Coronary artery (tissue), 2 donors: ENCODE measurements around the gene DDX3X.

Experiments
- DNase-seq: peaks from one replicate; pipeline ENCODE4 v3.0.0-alpha.2; 2017; ENCODE audit warnings: low spot score
- H3K27ac ChIP-seq, 2 donors: fragments of 200-600 bp; sonication (generic); one replicate each; pipeline ENCODE4 v1.5.1; 2016 to 2019
- H3K4me3 ChIP-seq: fragments of 200-600 bp; sonication (generic); 2 replicates; pipeline ENCODE4 v1.5.1; 2016; ENCODE audit warnings: mild to moderate bottlenecking, moderate library complexity
- TF ChIP-seq, protein P1 (sequence below): fragments of 200-600 bp; sonication (generic); IDR thresholded peaks from one replicate; pipeline ENCODE4 v1.5.1; 2019; ENCODE audit warnings: antibody characterized with exemption

Gene DDX3X

DNA sequence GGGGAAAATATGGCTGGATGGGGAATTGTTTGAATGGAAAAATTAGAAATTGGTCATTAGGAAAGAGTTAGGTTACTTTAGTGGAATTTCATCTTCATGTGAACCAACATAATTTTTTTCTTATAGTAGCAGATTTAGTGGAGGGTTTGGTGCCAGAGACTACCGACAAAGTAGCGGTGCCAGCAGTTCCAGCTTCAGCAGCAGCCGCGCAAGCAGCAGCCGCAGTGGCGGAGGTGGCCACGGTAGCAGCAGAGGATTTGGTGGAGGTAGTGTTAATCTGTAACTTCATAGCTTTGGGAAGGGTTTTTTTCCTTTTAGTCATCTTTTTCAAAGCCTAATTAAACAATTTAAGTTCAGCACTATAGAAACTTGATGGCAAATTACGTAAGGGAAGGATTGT is 13.2 kb downstream of the DDX3X start:
- no peak overlapping the region for H3K27ac ChIP-seq
- TF ChIP-seq, protein P1, sequence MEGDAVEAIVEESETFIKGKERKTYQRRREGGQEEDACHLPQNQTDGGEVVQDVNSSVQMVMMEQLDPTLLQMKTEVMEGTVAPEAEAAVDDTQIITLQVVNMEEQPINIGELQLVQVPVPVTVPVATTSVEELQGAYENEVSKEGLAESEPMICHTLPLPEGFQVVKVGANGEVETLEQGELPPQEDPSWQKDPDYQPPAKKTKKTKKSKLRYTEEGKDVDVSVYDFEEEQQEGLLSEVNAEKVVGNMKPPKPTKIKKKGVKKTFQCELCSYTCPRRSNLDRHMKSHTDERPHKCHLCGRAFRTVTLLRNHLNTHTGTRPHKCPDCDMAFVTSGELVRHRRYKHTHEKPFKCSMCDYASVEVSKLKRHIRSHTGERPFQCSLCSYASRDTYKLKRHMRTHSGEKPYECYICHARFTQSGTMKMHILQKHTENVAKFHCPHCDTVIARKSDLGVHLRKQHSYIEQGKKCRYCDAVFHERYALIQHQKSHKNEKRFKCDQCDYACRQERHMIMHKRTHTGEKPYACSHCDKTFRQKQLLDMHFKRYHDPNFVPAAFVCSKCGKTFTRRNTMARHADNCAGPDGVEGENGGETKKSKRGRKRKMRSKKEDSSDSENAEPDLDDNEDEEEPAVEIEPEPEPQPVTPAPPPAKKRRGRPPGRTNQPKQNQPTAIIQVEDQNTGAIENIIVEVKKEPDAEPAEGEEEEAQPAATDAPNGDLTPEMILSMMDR: no peak
- DNase-seq: no peak
- H3K4me3 ChIP-seq: no peak overlapping the region

DNA sequence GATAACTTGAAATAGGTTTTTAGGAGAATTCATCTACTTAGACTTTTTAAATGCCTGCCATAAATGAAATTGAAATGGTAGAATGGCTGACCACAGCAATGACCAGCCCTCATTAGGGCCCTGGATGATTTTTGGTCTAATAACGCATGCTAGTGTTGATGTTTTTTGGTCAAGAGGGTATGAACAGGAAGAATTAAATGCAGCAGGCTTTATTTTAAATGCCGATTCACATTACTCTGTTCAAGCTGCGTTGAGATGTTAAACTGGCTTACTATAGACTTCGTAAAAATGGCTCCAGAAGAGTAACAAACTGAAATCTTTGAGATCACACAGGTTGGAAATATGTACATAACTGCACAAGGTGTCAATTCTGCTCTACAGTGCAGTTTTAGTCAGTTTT is 14.6 kb downstream of the DDX3X start:
- Histone ChIP-seq H3K27ac (no peak overlapping the region), H3K4me3 (no peak overlapping the region)
- TF ChIP-seq, protein P1: no peak
- DNase-seq: no peak

DNA sequence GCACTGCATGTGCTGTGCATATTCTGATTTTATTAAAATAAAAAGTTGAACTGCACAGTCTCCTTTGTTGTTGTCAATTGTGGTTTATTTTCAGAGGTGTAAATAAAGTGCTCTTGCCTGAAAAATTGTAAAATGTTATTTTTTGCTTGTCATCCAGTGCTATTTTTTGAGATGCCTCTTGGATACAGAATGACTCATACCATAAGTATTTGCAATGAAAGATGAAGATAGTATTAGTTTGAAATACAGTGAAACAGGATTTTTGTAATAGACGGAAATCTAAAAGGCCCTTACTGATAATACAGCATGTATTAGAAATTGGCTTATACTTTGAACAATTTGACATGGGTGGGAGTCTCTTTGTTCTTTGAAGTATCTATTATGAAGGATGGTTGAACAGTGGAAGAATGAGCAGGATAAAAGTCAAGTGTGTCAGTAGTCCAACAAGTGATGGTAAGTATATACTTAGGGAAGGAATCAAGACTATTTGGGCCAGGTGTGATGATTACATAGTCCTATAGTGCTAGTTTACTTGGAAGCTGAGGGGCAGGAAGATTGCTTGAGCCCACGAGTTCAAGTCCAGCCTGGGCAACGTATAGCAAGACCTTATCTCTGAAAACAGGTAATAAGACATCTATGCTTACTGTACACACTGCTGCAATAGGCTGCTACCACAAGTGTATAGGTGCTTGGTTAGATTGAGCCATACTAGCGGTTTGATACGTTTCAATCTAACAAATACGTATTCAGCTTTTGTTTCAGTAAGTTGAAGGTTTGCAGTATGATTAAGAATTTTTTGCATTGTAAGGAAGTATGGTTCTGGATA is 16.4 kb downstream of the DDX3X start:
- DNase-seq: no peak
- peak overlapping the region in 1 of 2 donors; percentile 12 for H3K27ac ChIP-seq
- H3K4me3 ChIP-seq: no peak overlapping the region
- TF ChIP-seq, protein P1: no peak

DNA sequence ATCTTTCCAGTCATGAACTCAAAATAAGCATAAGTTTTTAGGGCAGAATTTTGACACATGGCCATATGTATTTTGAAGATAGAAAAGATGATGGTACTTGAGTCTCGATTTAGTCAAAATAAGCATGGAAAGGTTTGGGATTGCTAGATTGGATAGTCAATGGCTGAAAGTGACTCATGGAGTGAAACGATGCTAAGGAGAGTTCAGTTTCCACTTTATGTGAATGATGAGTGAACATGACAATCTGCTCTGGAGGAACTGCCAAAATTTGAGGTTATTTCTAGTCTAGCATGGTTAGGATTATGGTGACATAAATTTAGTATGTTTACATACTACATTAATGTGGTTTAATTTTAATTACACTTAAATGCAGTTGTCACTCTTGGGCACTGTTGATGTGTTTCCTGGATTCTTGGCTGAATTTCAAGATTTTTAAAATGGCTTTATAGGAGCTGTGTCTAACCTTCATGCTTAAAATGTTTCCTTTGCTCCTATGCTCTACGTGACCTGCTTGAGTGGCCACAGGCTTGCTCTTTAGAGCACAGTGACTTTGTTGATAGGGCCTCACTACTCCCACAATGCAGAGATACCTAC is 17.1 kb downstream of the DDX3X start:
- H3K27ac ChIP-seq: no peak overlapping the region

DNA sequence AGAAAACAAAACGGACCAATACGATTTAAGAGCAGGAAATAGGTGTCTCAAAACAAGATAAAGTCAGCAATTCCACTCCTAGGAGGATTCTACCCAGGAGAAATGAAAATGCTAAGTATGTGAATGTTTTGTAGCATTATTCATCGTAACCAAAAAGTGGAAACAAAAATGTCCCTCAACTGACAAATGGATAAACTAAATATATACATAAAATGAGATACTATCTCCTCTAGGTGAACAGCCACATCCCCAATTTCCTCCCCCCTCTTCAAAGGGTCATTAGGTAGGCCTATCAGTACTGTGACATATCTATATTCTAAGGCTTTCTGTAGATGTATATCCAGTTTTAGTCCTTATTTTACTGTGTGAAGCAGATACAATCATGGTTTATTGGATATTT is 18.0 kb downstream of the DDX3X start:
- DNase-seq: no peak
- TF ChIP-seq, protein P1: no peak
- Histone ChIP-seq H3K27ac (no peak overlapping the region), H3K4me3 (no peak overlapping the region)

More for the DNA sequence above, 17.1 kb downstream of the DDX3X start:
- TF ChIP-seq, protein P1: no peak
- no peak overlapping the region for H3K4me3 ChIP-seq
- no peak for DNase-seq

DNA sequence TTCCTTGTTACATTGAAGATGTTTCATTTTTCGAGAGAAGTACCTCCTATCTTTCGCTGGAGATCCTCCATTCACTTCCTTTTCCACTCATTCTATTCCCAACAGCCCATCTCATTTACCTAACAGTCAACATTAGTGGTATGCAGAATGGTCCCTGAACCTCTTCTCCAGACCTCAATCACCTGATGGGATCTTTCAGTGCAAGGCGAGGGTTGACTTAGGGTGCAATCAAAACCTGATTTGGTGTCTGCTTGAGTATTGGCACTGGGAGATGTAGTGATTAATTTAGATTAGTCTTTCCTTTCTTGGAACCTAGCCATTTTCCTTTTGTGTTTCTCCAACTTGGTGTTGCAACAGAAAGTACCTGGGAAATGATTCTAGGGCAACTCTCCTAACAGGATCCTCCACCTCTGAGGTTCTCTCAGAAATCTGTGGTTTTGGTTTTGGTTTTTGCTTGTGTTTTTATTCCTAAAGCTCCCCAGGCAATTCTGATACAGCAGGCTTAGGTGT is 18.4 kb downstream of the DDX3X start:
- Histone ChIP-seq H3K27ac (no peak overlapping the region), H3K4me3 (no peak overlapping the region)
- no peak for DNase-seq
- TF ChIP-seq, protein P1: no peak
